ENCODE results near the gene WRNIP1. TPM values are rescaled to one million over a fixed set of nuclear protein-coding genes. Genes with fewer than 3 reads are reported as not detected.

The WRNIP1 gene
- total RNA-seq, 4 donors from 2014 or later = 62.6 to 89.4 (median 76.2) TPM

GRCh38 chr6:2818593-2818992 lies 53.4 kb downstream of the WRNIP1 start:
- 33 to 34% methylated on average over 3 of the region's 3 CpGs for WGBS, 2 donors
- Histone ChIP-seq H3K4me3 (no peak overlapping the region), H3K4me1 (peaks cover 0 to 34% (median 0%) of the 10 kb centered on the region in 4 donors), H3K36me3 (peaks cover 0 to 8% (median 0%) of the 10 kb centered on the region in 3 donors), H3K9me3 (peaks cover 0 to 15% (median 0%) of the 10 kb centered on the region in 4 donors), H3K27me3 (no peaks in the 10 kb centered on the region), H3K27ac (peak overlapping the region; percentile 17 to 71 (median 42))
- TF ChIP-seq, protein P1, sequence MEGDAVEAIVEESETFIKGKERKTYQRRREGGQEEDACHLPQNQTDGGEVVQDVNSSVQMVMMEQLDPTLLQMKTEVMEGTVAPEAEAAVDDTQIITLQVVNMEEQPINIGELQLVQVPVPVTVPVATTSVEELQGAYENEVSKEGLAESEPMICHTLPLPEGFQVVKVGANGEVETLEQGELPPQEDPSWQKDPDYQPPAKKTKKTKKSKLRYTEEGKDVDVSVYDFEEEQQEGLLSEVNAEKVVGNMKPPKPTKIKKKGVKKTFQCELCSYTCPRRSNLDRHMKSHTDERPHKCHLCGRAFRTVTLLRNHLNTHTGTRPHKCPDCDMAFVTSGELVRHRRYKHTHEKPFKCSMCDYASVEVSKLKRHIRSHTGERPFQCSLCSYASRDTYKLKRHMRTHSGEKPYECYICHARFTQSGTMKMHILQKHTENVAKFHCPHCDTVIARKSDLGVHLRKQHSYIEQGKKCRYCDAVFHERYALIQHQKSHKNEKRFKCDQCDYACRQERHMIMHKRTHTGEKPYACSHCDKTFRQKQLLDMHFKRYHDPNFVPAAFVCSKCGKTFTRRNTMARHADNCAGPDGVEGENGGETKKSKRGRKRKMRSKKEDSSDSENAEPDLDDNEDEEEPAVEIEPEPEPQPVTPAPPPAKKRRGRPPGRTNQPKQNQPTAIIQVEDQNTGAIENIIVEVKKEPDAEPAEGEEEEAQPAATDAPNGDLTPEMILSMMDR (IDR thresholded peaks at IDR 0.05) = no peak
- TF ChIP-seq EP300 (IDR thresholded peaks at IDR 0.05) = no peak
- no peak for TF ChIP-seq POLR2A (IDR thresholded peaks at IDR 0.05)
- no peak for DNase-seq (ENCODE audit: low spot score in 2 of 2)

- peaks cover 0 to 8% (median 0%) of the 10 kb centered on the region in 3 donors for H3K36me3 ChIP-seq
- DNase-seq (ENCODE audit: low spot score in 2 of 2) = no peak
- H3K27me3 ChIP-seq = no peaks in the 10 kb centered on the region
- WGBS, 2 donors = 82 to 87% methylated on average over 5 of the region's 5 CpGs
- H3K27ac ChIP-seq = peak overlapping the region; percentile 23 to 71 (median 45)
- TF ChIP-seq EP300 (IDR thresholded peaks at IDR 0.05) (no peak), POLR2A (IDR thresholded peaks at IDR 0.05) (no peak)
- TF ChIP-seq, protein P1 (IDR thresholded peaks at IDR 0.05) = no peak
- no peak overlapping the region for H3K4me3 ChIP-seq
- peaks cover 0 to 15% (median 0%) of the 10 kb centered on the region in 4 donors for H3K9me3 ChIP-seq
- peaks cover 0 to 34% (median 0%) of the 10 kb centered on the region in 4 donors for H3K4me1 ChIP-seq
Measured at GRCh38 chr6:2819115-2819514, 53.9 kb downstream of the WRNIP1 start.

- H3K27me3 ChIP-seq = no peaks in the 10 kb centered on the region
- 56 to 58% methylated on average over 7 of the region's 7 CpGs for WGBS, 2 donors
- H3K36me3 ChIP-seq = peaks cover 0 to 12% (median 0%) of the 10 kb centered on the region in 3 donors
- no peak overlapping the region for H3K27ac ChIP-seq
- H3K9me3 ChIP-seq = peaks cover 0 to 15% (median 0%) of the 10 kb centered on the region in 4 donors
- H3K4me1 ChIP-seq = peaks cover 0 to 34% (median 0%) of the 10 kb centered on the region in 4 donors
- TF ChIP-seq POLR2A (IDR thresholded peaks at IDR 0.05) = no peak
- TF ChIP-seq, protein P1 (IDR thresholded peaks at IDR 0.05) = no peak
- TF ChIP-seq EP300 (IDR thresholded peaks at IDR 0.05) = no peak
- no peak for DNase-seq (ENCODE audit: low spot score in 2 of 2)
- no peak overlapping the region for H3K4me3 ChIP-seq
Measured at GRCh38 chr6:2819978-2820377, 54.8 kb downstream of the WRNIP1 start.

- Histone ChIP-seq H3K9me3 (peaks cover 0 to 11% (median 0%) of the 10 kb centered on the region in 4 donors), H3K4me3 (no peak overlapping the region), H3K4me1 (peaks cover 0 to 34% (median 0%) of the 10 kb centered on the region in 4 donors), H3K27ac (no peak overlapping the region), H3K36me3 (peaks cover 0 to 12% (median 0%) of the 10 kb centered on the region in 3 donors), H3K27me3 (no peaks in the 10 kb centered on the region)
- no peak for TF ChIP-seq EP300 (IDR thresholded peaks at IDR 0.05)
- no peak for TF ChIP-seq POLR2A (IDR thresholded peaks at IDR 0.05)
- TF ChIP-seq, protein P1 (IDR thresholded peaks at IDR 0.05) = no peak
- DNase-seq (ENCODE audit: low spot score in 2 of 2) = no peak
- WGBS, 2 donors = 61 to 66% methylated on average over 2 of the region's 2 CpGs
Measured at GRCh38 chr6:2820415-2820814, 55.2 kb downstream of the WRNIP1 start.

- TF ChIP-seq EP300 (IDR thresholded peaks at IDR 0.05) (no peak), POLR2A (IDR thresholded peaks at IDR 0.05) (no peak)
- TF ChIP-seq, protein P1 (IDR thresholded peaks at IDR 0.05) = no peak
- no peaks in the 10 kb centered on the region for H3K27me3 ChIP-seq
- WGBS, 2 donors = 94% methylated on average over 3 of the region's 3 CpGs
- H3K4me1 ChIP-seq = peaks cover 0 to 34% (median 0%) of the 10 kb centered on the region in 4 donors
- no peaks in the 10 kb centered on the region for H3K9me3 ChIP-seq
- DNase-seq (ENCODE audit: low spot score in 2 of 2) = no peak
- no peak overlapping the region for H3K4me3 ChIP-seq
- H3K36me3 ChIP-seq = peaks cover 0 to 4% (median 0%) of the 10 kb centered on the region in 3 donors
- H3K27ac ChIP-seq = no peak overlapping the region
Measured at GRCh38 chr6:2821554-2821953, 56.4 kb downstream of the WRNIP1 start.
